Measurements from ENCODE around the gene RNF225. TPM values are rescaled to one million over a fixed set of nuclear protein-coding genes. Genes with fewer than 3 reads are reported as not detected.

RNF225 gene
- total RNA-seq, 4 donors from 2014 or later, result 3.9 to 13.7 (median 13.6) TPM; not detected in 1

DNA sequence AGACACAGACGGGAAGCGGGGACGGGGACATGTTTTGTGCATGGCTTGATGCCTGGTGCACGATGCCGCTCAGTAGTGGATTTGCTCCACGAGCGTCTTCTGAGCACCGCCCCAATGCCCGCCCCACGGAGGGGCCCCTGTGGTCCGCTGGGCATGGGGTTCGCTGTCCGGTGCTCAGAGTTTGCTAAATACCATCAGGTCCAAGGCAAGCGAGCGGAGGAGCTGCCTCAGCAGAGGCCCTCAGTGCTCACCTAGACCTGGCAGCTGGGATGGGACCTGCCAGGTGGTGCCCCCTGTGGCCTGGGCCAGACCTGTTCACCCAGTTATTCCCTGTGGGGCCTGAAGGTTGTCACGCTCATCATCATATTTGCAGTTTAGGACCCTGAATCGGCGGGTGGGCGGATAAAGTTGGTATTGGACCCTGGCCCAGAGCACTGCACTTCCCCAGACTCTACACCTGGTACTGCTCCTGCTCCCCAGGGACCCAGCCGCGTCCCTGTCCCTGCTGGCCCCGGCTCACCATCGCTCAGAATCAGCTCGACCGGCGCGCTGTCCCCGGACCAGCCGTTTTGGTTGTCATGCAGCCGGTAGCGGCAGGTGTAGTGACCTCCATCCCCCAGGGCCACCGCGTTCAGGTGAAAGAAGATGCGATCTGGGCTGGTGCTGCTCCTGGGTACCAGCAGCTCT, 44.4 kb upstream of the RNF225 start:
- no peak for TF ChIP-seq POLR2AphosphoS5 (IDR thresholded peaks at IDR 0.05)
- H3K27ac ChIP-seq, result no peak overlapping the region
- H3K4me1 ChIP-seq, result peaks cover 21% of the 10 kb centered on the region
- H3K4me3 ChIP-seq, result no peak overlapping the region
- peaks cover 49% of the 10 kb centered on the region for H3K27me3 ChIP-seq
- H3K9me3 ChIP-seq, result no peaks in the 10 kb centered on the region
- no peak for DNase-seq (ENCODE audit: low spot score in 2 of 2)
- no peaks in the 10 kb centered on the region for H3K36me3 ChIP-seq
- WGBS, result 84% methylated on average over 25 of the region's 34 CpGs

DNA sequence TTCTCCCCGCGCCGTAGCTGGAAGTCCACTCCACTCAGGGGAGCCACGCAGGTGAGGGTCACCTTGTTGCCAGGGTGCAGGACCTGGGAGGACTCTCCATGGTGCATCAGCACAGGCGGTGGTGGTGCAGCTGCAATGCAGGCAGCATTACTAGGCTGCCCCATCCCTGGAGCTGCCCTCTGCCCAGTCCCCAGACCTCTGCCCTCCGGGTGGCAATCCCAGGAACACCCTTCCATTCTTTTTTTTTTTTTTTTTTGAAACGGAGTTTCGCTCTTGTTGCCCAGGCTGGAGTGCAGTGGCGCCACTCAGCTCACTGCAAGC, 43.9 kb upstream of the RNF225 start:
- 85% methylated on average over 4 of the region's 9 CpGs for WGBS
- Histone ChIP-seq H3K27ac (no peak overlapping the region), H3K36me3 (no peaks in the 10 kb centered on the region), H3K4me1 (peaks cover 24% of the 10 kb centered on the region), H3K9me3 (no peaks in the 10 kb centered on the region), H3K4me3 (no peak overlapping the region), H3K27me3 (peaks cover 52% of the 10 kb centered on the region)
- DNase-seq (ENCODE audit: low spot score in 2 of 2), result no peak
- TF ChIP-seq, protein P1, sequence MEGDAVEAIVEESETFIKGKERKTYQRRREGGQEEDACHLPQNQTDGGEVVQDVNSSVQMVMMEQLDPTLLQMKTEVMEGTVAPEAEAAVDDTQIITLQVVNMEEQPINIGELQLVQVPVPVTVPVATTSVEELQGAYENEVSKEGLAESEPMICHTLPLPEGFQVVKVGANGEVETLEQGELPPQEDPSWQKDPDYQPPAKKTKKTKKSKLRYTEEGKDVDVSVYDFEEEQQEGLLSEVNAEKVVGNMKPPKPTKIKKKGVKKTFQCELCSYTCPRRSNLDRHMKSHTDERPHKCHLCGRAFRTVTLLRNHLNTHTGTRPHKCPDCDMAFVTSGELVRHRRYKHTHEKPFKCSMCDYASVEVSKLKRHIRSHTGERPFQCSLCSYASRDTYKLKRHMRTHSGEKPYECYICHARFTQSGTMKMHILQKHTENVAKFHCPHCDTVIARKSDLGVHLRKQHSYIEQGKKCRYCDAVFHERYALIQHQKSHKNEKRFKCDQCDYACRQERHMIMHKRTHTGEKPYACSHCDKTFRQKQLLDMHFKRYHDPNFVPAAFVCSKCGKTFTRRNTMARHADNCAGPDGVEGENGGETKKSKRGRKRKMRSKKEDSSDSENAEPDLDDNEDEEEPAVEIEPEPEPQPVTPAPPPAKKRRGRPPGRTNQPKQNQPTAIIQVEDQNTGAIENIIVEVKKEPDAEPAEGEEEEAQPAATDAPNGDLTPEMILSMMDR (IDR thresholded peaks at IDR 0.05), result no peak
- TF ChIP-seq POLR2AphosphoS5 (IDR thresholded peaks at IDR 0.05) (no peak), EP300 (IDR thresholded peaks at IDR 0.05) (no peak), POLR2A (IDR thresholded peaks at IDR 0.05) (no peak)

DNA sequence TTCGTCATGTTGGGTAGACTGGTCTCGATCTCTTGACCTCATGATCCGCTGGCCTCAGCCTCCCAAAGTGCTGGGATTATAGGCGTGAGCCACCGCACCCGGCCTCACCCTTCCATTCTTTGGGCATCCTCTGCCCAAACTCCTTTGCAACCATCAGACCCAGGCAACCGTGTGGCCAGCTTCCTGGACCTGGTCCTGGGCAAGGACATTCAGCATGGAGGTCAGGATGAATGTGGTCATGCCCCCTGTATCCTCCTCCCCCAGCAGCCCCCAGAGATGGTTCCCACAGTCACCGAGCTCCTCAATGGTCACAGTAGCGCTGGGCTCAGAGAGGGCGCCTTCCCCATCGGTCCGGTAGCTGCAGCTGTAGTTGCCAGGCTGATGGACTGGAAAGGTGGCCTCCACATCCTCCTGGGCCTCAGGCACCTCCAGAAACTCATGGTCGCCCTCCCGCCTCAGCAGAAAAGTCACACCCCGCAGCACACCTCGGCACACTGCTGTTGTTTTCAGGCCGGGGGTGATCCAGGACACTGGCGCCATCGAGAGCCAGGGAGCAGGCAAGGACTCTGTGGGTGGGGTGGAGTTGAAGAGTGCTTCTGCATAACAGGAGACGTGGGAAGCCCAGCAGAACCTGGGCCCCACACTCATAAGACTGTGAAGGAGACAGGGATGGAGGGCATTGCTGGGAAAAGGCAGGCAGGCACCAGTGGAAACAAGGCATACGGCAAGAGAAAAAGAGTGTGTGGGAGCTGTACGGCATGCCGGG, 43.3 kb upstream of the RNF225 start:
- Histone ChIP-seq H3K9me3 (no peaks in the 10 kb centered on the region), H3K27me3 (peaks cover 56% of the 10 kb centered on the region), H3K4me3 (no peak overlapping the region), H3K4me1 (peaks cover 29% of the 10 kb centered on the region), H3K36me3 (no peaks in the 10 kb centered on the region), H3K27ac (no peak overlapping the region)
- DNase-seq (ENCODE audit: low spot score in 2 of 2), result no peak
- no peak for TF ChIP-seq POLR2A (IDR thresholded peaks at IDR 0.05)
- no peak for TF ChIP-seq POLR2AphosphoS5 (IDR thresholded peaks at IDR 0.05)
- TF ChIP-seq EP300 (IDR thresholded peaks at IDR 0.05), result no peak
- TF ChIP-seq, protein P1 (IDR thresholded peaks at IDR 0.05), result no peak
- WGBS, result 94% methylated on average over 12 of the region's 23 CpGs

DNA sequence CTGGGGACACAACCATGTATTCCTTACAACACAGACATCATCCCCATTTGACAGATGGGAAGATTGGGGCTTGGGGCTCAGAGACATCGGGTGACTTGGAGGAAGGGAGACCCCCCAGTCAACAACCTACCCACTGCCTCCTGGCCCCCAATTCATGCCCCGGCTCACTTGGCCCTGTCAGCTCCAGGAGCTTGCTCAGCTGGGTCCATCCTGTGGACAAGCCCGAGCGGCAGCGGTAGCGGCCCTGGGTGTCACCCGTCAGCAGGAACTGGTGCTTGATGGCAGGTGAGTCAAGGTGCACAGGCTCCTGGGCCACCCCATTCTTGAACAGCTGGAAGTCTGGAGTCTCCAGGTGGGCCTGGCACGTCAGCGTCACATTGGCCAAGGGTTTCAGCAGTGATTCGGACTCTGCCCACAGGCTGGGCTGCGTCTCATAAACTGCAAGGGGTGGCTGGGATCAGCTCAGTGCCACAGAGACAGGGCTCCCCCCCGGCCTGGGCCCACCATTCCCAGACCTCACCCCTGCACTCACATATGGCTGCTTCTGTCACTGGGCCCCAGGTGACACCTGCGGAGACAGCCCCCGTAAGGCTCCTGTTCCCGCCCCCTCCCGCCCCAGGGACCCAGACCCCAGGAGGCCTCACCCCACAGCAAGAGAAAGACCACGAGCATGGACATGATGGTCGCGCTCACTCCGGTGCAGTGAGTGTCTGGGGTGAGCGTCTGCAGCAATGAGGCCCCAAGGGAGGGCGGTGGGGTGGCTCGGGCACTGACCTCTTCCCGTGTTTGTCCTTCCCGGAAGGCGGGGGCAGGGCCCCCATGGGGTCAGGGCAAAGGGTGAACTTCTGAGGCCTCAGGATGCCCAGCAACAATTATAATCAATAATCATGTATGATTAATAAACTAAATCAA, 42.4 kb upstream of the RNF225 start, which contains the start of gene A1BG:
A1BG (minus strand) TSS at position 733 of the 912 bp plus-strand sequence; CDS start at position 678, 55 bp downstream.
- TF ChIP-seq POLR2A (IDR thresholded peaks at IDR 0.05) (no peak), POLR2AphosphoS5 (IDR thresholded peaks at IDR 0.05) (no peak), EP300 (IDR thresholded peaks at IDR 0.05) (no peak)
- TF ChIP-seq, protein P1 (IDR thresholded peaks at IDR 0.05), result no peak
- no peak within 1 kb of the TSS for H3K4me3 ChIP-seq
- H3K4me1 ChIP-seq, result peaks cover 25% of the 10 kb centered on the region
- peaks cover 55% of the 10 kb centered on the region for H3K27me3 ChIP-seq
- no peaks in the 10 kb centered on the region for H3K9me3 ChIP-seq
- WGBS, result 88% methylated on average over 12 of the region's 26 CpGs
- H3K27ac ChIP-seq, result no peak within 1 kb of the TSS
- H3K36me3 ChIP-seq, result no peaks in the 10 kb centered on the region
- DNase-seq (ENCODE audit: low spot score in 2 of 2), result no peak

DNA sequence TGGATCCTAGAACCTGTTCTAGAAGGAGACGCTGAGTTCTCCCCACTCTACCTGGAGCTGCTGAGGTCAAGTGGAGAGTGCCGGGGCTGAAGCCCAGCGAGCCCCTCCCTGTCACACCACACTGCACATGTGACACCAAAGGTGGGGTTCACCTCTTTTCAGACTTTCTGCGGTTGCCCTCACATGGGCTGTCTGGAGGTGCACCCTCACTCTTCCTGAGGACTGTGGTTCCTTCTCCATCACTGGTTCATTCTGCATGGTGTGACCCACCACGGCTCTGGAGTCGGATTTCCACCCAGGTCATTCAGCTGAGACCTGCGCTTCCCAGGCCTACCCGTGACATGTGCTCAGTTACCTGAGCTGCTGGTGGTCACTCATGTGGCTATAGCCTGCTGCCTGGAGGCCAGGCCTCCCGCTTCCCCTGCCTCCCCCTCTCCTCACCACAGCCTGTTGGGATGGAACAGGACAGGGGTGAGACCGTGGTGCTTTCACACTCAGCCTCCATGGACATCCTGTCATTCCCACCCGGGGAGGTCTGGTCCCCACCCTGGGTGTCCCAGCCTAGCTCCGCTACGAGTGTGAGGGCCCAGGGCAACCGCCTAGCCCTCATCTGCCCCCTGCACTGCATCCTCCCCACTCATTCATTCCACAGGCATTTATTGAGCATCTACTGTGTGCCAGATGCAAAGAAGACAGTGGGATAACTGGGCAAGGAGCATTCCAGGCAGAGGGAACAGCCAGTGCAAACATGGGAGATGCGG, 41.6 kb upstream of the RNF225 start:
- Histone ChIP-seq H3K27me3 (peaks cover 53% of the 10 kb centered on the region), H3K9me3 (no peaks in the 10 kb centered on the region)

More for the DNA sequence above, 41.6 kb upstream of the RNF225 start:
- no peak overlapping the region for H3K4me3 ChIP-seq
- DNase-seq (ENCODE audit: low spot score in 2 of 2), result no peak
- TF ChIP-seq POLR2AphosphoS5 (IDR thresholded peaks at IDR 0.05) (no peak), POLR2A (IDR thresholded peaks at IDR 0.05) (no peak), EP300 (IDR thresholded peaks at IDR 0.05) (no peak)
- TF ChIP-seq, protein P1 (IDR thresholded peaks at IDR 0.05), result no peak
- no peaks in the 10 kb centered on the region for H3K36me3 ChIP-seq
- H3K4me1 ChIP-seq, result peaks cover 20% of the 10 kb centered on the region
- no peak overlapping the region for H3K27ac ChIP-seq
- WGBS, result 91% methylated on average over 11 of the region's 15 CpGs
